ENCODE data around the gene ST3GAL2. TPM values are rescaled to one million over a fixed set of nuclear protein-coding genes. Genes with fewer than 3 reads are reported as not detected.
A peak's percentile ranks its signal among the peaks of the same experiment; 100 is the strongest.
"Not testable (repeated sequence)": the region's sequence is repeated elsewhere in the genome, so short reads cannot be mapped to it uniquely, and the experiment has no call there.

Gene ST3GAL2
- total RNA-seq, 2 donors from 2014 or later = 11.8 to 14.4 TPM

DNA sequence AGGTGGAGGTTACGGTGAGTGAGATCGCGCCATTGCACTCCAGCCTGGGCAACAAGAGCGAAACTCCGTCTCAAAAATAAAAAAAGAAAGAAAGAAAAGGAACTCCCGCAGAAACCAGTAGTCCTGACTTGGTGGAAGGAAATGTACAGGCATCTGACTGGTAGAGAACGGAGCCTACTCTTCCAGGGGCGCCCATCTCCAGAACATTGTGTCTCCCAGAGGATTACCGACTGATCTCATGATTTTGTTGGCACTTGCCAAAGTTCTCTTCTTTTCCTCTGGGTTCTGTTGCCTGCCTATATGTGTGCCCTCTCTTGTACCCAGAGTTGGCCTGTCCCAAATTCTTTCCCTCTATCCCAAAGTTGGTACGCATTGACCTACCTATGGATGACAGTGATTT is 68.0 kb downstream of the ST3GAL2 start:
- Mint-ChIP-seq H3K4me1 (peaks cover 3% of the 10 kb centered on the region), H3K4me3 (no peak overlapping the region), H3K36me3 (ENCODE audit: low read depth) (peaks cover 6% of the 10 kb centered on the region), H3K27ac (peak overlapping the region; percentile 84), H3K27me3 (no peaks in the 10 kb centered on the region)
- DNase-seq = no peak
- no peaks in the 10 kb centered on the region for H3K9me3 ChIP-seq (ENCODE audit: control insufficient read depth, low read length, poor library complexity, severe bottlenecking)
- no peak for ATAC-seq

DNA sequence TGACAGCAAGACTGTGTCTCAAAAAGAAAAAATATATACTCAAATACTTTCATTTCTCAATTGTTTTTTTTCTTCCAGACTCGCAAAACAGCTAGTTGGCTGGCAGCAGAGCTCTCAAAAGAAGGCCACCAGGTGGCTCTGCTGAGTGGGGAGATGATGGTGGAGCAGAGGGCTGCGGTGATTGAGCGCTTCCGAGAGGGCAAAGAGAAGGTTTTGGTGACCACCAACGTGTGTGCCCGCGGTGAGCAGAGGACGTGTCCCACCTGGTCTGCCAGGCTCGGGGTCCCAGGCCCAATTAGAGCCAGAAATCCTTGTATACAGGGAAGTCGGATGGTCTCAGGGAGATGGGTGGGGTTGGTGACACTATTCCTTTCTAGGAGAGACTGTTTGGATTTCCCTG is 68.8 kb downstream of the ST3GAL2 start:
- not testable (repeated sequence) for H3K4me1 Mint-ChIP-seq; H3K9me3 ChIP-seq (ENCODE audit: control insufficient read depth, low read length, poor library complexity, severe bottlenecking); H3K36me3 Mint-ChIP-seq (ENCODE audit: low read depth); H3K27me3 Mint-ChIP-seq; H3K4me3 Mint-ChIP-seq
- H3K27ac Mint-ChIP-seq = peak overlapping the region; percentile 84
- peak in 2 of 3 donors; percentile 20 to 28 for DNase-seq
- peak; percentile 77 for ATAC-seq

DNA sequence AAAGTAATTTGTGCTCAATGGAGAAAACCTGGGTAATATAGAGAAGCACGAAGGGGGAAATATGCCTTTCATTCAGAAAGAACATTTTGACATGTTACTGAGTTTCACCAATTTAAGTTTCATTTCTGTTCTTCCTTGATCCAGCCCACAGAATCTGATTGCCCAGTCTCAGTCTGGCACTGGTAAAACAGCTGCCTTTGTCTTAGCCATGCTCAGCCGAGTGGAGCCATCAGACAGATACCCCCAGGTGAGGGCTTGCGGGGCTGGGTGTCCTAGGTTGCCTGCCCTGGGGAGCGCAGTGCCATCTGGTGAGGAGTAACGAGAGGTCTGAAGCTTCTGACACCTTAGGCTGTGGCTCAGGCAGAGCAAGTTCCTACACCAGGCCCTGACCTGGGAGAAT is 74.5 kb downstream of the ST3GAL2 start:
- no peaks in the 10 kb centered on the region for H3K27me3 Mint-ChIP-seq
- no peaks in the 10 kb centered on the region for H3K9me3 ChIP-seq (ENCODE audit: control insufficient read depth, low read length, poor library complexity, severe bottlenecking)
- H3K27ac Mint-ChIP-seq = no peak overlapping the region
- no peak overlapping the region for H3K4me3 Mint-ChIP-seq
- H3K4me1 Mint-ChIP-seq = no peaks in the 10 kb centered on the region
- no peak for DNase-seq
- no peaks in the 10 kb centered on the region for H3K36me3 Mint-ChIP-seq (ENCODE audit: low read depth)
- no peak for ATAC-seq

DNA sequence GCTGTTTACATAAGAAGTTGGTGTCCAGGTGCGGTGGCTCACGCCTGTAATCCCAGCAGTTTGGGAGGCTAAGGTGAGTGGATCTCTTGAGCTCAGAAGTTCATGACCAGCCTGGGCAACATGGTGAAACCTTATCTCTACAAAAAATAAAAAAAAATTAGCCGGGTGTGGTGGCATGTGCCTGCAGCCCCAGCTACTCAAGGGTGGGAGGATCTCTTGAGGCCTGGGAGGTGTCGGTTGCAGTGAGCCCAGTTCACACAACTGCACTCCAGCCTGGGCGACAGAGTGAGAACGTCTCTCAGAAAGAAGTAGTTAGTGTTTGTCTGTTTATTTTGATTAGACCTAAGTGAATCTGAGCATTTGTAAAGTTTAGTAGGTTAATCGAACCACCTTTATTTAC is 79.3 kb downstream of the ST3GAL2 start:
- DNase-seq (no peak), ATAC-seq (no peak)
- H3K9me3 ChIP-seq (ENCODE audit: control insufficient read depth, low read length, poor library complexity, severe bottlenecking) = no peaks in the 10 kb centered on the region
- Mint-ChIP-seq H3K4me1 (no peaks in the 10 kb centered on the region), H3K4me3 (no peak overlapping the region), H3K27me3 (no peaks in the 10 kb centered on the region), H3K27ac (peak overlapping the region; percentile 59), H3K36me3 (ENCODE audit: low read depth) (no peaks in the 10 kb centered on the region)

- Mint-ChIP-seq H3K27me3 (no peaks in the 10 kb centered on the region), H3K4me1 (peaks cover 16% of the 10 kb centered on the region), H3K36me3 (ENCODE audit: low read depth) (no peaks in the 10 kb centered on the region), H3K27ac (peak overlapping the region; percentile 76), H3K4me3 (no peak overlapping the region)
- DNase-seq (no peak), ATAC-seq (no peak)
- no peaks in the 10 kb centered on the region for H3K9me3 ChIP-seq (ENCODE audit: control insufficient read depth, low read length, poor library complexity, severe bottlenecking)
Observed at GRCh38 chr16:70349783-70350182, 89.1 kb downstream of the ST3GAL2 start.

DNA sequence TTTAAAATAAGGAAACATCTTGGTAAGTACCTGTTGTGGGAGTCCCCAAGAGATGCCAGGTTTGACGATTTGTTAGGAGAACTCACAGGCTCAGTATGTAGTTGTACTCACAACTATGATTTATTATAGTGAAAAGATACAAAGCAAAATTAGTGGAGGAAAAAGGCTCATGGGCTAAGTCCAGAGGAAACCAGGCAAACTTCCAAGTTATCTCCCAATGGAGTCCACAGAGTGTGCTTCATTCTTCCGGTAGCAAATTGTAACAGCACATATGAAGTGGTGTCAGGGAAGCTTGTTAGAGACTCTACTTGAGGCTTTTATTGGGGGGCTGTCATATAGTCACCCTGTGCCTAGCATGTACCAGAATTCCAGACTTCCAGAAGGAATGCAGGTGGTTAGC is 89.9 kb downstream of the ST3GAL2 start:
- H3K4me1 Mint-ChIP-seq = peaks cover 16% of the 10 kb centered on the region

DNA sequence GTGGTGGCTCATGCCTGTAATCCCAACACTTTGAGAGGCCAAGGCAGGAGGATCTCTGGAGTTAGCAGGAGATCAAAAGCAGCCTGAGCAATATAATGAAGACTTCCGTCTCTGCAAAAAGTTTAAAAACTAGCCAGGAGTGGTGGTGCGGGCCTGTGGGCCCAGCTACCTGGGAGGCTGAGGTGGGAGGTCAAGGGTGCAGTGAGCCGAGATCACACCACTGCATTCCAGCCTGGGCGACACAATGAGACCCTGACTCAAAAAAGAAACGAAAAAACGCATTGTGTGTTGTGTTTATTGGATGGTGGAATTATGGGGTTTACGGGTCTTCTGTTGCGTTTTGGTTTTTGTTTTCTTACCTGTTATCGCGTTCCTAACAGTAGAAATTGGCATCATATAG is 93.1 kb downstream of the ST3GAL2 start:
- DNase-seq = no peak
- H3K36me3 Mint-ChIP-seq (ENCODE audit: low read depth) = no peaks in the 10 kb centered on the region
- peak overlapping the region; percentile 94 for H3K27ac Mint-ChIP-seq
- no peak for ATAC-seq
- peaks cover 16% of the 10 kb centered on the region for H3K4me1 Mint-ChIP-seq
- H3K4me3 Mint-ChIP-seq = peak overlapping the region; percentile 94
- no peaks in the 10 kb centered on the region for H3K9me3 ChIP-seq (ENCODE audit: control insufficient read depth, low read length, poor library complexity, severe bottlenecking)
- no peaks in the 10 kb centered on the region for H3K27me3 Mint-ChIP-seq

More for the DNA sequence above, 89.9 kb downstream of the ST3GAL2 start:
- Mint-ChIP-seq H3K27ac (peak overlapping the region; percentile 94), H3K27me3 (no peaks in the 10 kb centered on the region), H3K36me3 (ENCODE audit: low read depth) (no peaks in the 10 kb centered on the region), H3K4me3 (peak overlapping the region; percentile 7)
- ATAC-seq (no peak), DNase-seq (no peak)
- H3K9me3 ChIP-seq (ENCODE audit: control insufficient read depth, low read length, poor library complexity, severe bottlenecking) = no peaks in the 10 kb centered on the region

DNA sequence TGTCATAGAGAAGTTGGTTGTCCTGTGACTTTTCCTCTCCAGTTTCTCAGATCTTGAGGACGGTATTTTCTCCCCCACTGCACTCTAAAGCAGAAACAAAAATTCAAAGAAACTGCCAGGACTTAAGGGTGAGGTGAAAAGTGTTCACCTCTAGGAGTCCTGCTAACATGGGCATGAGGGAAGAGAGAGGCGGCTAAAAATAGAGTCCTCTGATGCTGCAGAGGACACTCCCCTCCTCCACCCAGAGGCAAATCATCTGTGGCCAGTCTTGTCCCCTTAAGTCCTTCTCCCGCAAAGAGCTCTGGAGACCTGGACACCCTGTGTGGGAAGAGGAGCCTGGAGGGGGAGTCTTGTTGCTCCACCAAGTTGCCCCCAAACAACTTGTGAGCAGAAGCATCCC is 96.9 kb downstream of the ST3GAL2 start:
- no peaks in the 10 kb centered on the region for H3K9me3 ChIP-seq (ENCODE audit: control insufficient read depth, low read length, poor library complexity, severe bottlenecking)
- Mint-ChIP-seq H3K4me3 (no peak overlapping the region), H3K27me3 (no peaks in the 10 kb centered on the region), H3K4me1 (peaks cover 8% of the 10 kb centered on the region), H3K27ac (peak overlapping the region; percentile 47), H3K36me3 (ENCODE audit: low read depth) (peaks cover 3% of the 10 kb centered on the region)
- ATAC-seq = no peak
- no peak for DNase-seq

DNA sequence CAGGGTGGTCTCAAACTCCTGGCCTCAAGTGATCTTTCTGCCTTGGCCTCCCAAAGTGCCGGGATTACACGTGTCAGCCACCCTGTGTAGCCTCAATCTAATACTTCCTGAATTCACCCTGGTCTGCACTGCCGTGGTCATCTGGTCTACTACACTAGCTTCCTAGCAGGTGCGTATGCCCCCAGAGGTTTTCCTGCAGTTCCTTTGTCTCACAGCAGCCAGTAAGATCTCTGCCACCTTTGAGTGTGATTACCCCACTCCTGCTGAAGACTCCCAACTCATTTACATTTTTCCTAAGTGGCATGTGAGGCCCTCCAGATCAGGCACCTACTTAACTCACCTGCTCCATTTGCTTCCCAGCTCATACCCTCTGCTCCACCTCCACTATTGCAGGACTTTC is 97.3 kb downstream of the ST3GAL2 start:
- Mint-ChIP-seq H3K4me1 (peaks cover 8% of the 10 kb centered on the region), H3K27ac (peak overlapping the region; percentile 47)

DNA sequence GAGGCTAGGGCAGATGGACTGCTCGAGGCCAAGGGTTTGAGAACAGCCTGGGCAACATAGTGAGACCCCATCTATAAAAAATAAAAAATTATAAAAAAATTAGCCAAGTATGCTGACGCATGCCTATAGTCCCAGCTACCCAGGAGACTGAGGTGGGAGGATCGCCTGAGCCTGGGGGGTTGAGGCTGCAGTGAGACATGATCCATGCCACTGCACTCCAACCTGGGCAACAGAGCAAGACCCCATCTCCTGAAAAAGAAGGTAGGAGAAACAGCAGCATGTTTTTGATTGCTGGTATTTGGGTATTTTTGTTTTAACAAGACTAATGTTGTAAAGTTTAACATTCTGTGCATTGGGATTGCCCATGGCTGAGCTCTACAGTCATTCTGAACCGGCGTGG is 101.1 kb downstream of the ST3GAL2 start:
- Mint-ChIP-seq H3K4me3 (no peak overlapping the region), H3K36me3 (ENCODE audit: low read depth) (peaks cover 6% of the 10 kb centered on the region), H3K4me1 (peaks cover 4% of the 10 kb centered on the region), H3K27ac (no peak overlapping the region), H3K27me3 (no peaks in the 10 kb centered on the region)
- ATAC-seq = no peak
- no peaks in the 10 kb centered on the region for H3K9me3 ChIP-seq (ENCODE audit: control insufficient read depth, low read length, poor library complexity, severe bottlenecking)
- DNase-seq = no peak

More for the DNA sequence above, 97.3 kb downstream of the ST3GAL2 start:
- H3K36me3 Mint-ChIP-seq (ENCODE audit: low read depth) = peaks cover 3% of the 10 kb centered on the region
- ATAC-seq = no peak
- DNase-seq = no peak
- H3K9me3 ChIP-seq (ENCODE audit: control insufficient read depth, low read length, poor library complexity, severe bottlenecking) = no peaks in the 10 kb centered on the region
- H3K4me3 Mint-ChIP-seq = no peak overlapping the region
- no peaks in the 10 kb centered on the region for H3K27me3 Mint-ChIP-seq

- H3K27ac Mint-ChIP-seq = peak overlapping the region; percentile 49
- DNase-seq; H3K4me1 Mint-ChIP-seq; ATAC-seq; H3K4me3 Mint-ChIP-seq; H3K36me3 Mint-ChIP-seq (ENCODE audit: low read depth); H3K27me3 Mint-ChIP-seq; H3K9me3 ChIP-seq (ENCODE audit: control insufficient read depth, low read length, poor library complexity, severe bottlenecking): not testable (repeated sequence)
Observed at GRCh38 chr16:70332728-70333127, 106.2 kb downstream of the ST3GAL2 start.

DNA sequence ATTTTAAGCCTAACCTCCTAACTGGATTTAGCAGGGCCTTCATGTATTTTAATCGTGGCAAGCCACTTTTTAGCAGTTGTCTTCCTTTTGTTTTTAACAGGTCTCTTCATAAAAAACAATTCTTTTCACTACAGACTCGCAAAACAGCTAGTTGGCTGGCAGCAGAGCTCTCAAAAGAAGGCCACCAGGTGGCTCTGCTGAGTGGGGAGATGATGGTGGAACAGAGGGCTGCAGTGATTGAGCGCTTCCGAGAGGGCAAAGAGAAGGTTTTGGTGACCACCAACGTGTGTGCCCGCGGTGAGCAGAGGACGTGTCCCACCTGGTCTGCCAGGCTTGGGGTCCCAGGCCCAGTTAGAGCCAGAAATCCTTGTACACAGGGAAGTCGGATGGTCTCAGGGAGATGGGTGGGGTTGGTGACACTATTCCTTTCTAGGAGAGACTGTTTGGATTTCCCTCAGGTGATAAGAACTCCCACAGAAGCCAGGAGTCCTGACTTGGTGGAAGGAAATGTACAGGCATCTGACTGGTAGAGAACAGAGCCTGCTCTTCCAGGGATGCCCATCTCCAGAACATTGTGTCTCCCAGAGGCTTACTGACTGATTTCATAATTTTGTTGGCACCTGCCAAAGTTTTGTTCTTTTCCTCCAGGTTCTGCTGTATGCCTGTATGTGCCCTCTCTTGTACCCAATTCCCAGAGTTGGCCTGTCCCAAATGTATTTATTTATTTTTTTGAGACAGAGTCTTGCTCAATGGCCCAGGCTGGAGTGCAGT is 107.1 kb downstream of the ST3GAL2 start:
- Mint-ChIP-seq H3K27ac (no peak overlapping the region), H3K4me3 (no peak overlapping the region), H3K27me3 (no peaks in the 10 kb centered on the region), H3K4me1 (peaks cover 3% of the 10 kb centered on the region), H3K36me3 (ENCODE audit: low read depth) (peaks cover 4% of the 10 kb centered on the region)
- peak; percentile 54 for ATAC-seq
- H3K9me3 ChIP-seq (ENCODE audit: control insufficient read depth, low read length, poor library complexity, severe bottlenecking) = no peaks in the 10 kb centered on the region
- no peak for DNase-seq

- Mint-ChIP-seq H3K36me3 (ENCODE audit: low read depth) (peaks cover 4% of the 10 kb centered on the region), H3K4me3 (no peak overlapping the region), H3K27ac (no peak overlapping the region), H3K27me3 (no peaks in the 10 kb centered on the region), H3K4me1 (peaks cover 3% of the 10 kb centered on the region)
- no peak for ATAC-seq
- no peak for DNase-seq
- H3K9me3 ChIP-seq (ENCODE audit: control insufficient read depth, low read length, poor library complexity, severe bottlenecking) = no peaks in the 10 kb centered on the region
Observed at GRCh38 chr16:70331091-70331490, 107.8 kb downstream of the ST3GAL2 start.

Data from T-helper 17 cell (primary cell).